Activated CD4-positive, alpha-beta T cell treated with anti-CD3 and anti-CD28 coated beads for 24 hours (primary cell): ENCODE data around the gene FAM83G.

Source experiments
- DNase-seq, 2 donors: peaks; one replicate each; pipeline ENCODE4 v3.0.0-alpha.2; 2020; ENCODE audit warnings: low read depth in 2 of 2

The FAM83G gene

GRCh38 chr17:18990331-18990730 is 14.2 kb downstream of the FAM83G start:
- DNase-seq: no peak

GRCh38 chr17:18988546-18989173 is 15.9 kb downstream of the FAM83G start:
- DNase-seq: no peak

- DNase-seq: no peak
Measured at GRCh38 chr17:18987862-18988545, 16.6 kb downstream of the FAM83G start.

GRCh38 chr17:18987230-18987610 is 17.3 kb downstream of the FAM83G start:
- no peak for DNase-seq

- no peak for DNase-seq
Measured at GRCh38 chr17:18986541-18987229, 17.9 kb downstream of the FAM83G start.

- no peak for DNase-seq
Measured at GRCh38 chr17:18985475-18985874, 19.1 kb downstream of the FAM83G start.

GRCh38 chr17:18984273-18985114 is 20.1 kb downstream of the FAM83G start:
- DNase-seq: no peak

GRCh38 chr17:18981642-18982424 is 22.7 kb downstream of the FAM83G start:
- DNase-seq: no peak

- no peak for DNase-seq
Measured at GRCh38 chr17:18981335-18981641, 23.3 kb downstream of the FAM83G start.

- no peak for DNase-seq
Measured at GRCh38 chr17:18980682-18981334, 23.8 kb downstream of the FAM83G start.

- DNase-seq: no peak
Measured at GRCh38 chr17:18978655-18979054, 25.9 kb downstream of the FAM83G start.

- DNase-seq: no peak
Measured at GRCh38 chr17:18978050-18978449, 26.5 kb downstream of the FAM83G start.

- DNase-seq: no peak
Measured at GRCh38 chr17:18977646-18978045, 26.9 kb downstream of the FAM83G start.

- DNase-seq: no peak
Measured at GRCh38 chr17:18977021-18977420, 27.5 kb downstream of the FAM83G start.

- no peak for DNase-seq
Measured at GRCh38 chr17:18976201-18976600, 28.4 kb downstream of the FAM83G start.

GRCh38 chr17:18975597-18975996 is 29.0 kb downstream of the FAM83G start:
- DNase-seq: no peak

GRCh38 chr17:18974407-18975149 is 30.0 kb downstream of the FAM83G start:
- no peak for DNase-seq

GRCh38 chr17:18971801-18972200 is 32.8 kb downstream of the FAM83G start:
- no peak for DNase-seq

- no peak for DNase-seq
Measured at GRCh38 chr17:18970582-18971480, 33.7 kb downstream of the FAM83G start.
